Esophagus squamous epithelium (tissue), 5 donors: ENCODE measurements around the gene VRK1. TPM values are rescaled to one million over a fixed set of nuclear protein-coding genes. Genes with fewer than 3 reads are reported as not detected.
"Not testable (repeated sequence)": the region's sequence is repeated elsewhere in the genome, so short reads cannot be mapped to it uniquely, and the experiment has no call there.

Source experiments
- DNase-seq: peaks from one replicate; lab custom pipeline; 2025; lab: John Stamatoyannopoulos, UW
- H3K27ac ChIP-seq, 4 donors: fragments of 200-600 bp; sonication (generic); one replicate each; pipeline ENCODE4 v1.5.1; 2016 to 2019; ENCODE audit warnings: mild to moderate bottlenecking in 1 of 4
- H3K27me3 ChIP-seq, 4 donors: fragments of 200-600 bp; sonication (generic); 1 replicate in 3 of 4; 2 replicates in 1 of 4; pipeline versions ENCODE4 v1.5.1 to v1.6.0; 2017 to 2021; ENCODE audit warnings: antibody characterized with exemption in 1 of 4
- H3K36me3 ChIP-seq, 3 donors: fragments of 200-600 bp; sonication (generic); one replicate each; pipeline ENCODE4 v1.5.1; 2016 to 2019
- H3K4me1 ChIP-seq, 3 donors: fragments of 200-600 bp; sonication (generic); one replicate each; pipeline ENCODE4 v1.5.1; 2017 to 2019
- H3K4me3 ChIP-seq, 4 donors: fragments of 200-600 bp; sonication (generic); 1 replicate in 3 of 4; 2 replicates in 1 of 4; pipeline ENCODE4 v1.5.1; 2016 to 2019; ENCODE audit warnings: mild to moderate bottlenecking in 2 of 4, moderate library complexity in 1 of 4
- H3K9me3 ChIP-seq, 3 donors: fragments of 200-600 bp; sonication (generic); one replicate each; pipeline ENCODE4 v1.5.1; 2016 to 2019
- POLR2A ChIP-seq, 4 donors: fragments of 450-650 bp; IDR thresholded peaks; one replicate each; pipeline ENCODE4 v1.6.1; 2017; ENCODE audit warnings: antibody characterized with exemption in 4 of 4, mild to moderate bottlenecking in 4 of 4, moderate library complexity in 3 of 4
- WGBS, 2 donors: methylation state at CpG; one replicate each; pipeline ENCODE4 v1.1.5; 2018; 5-methylcytosine and 5-hydroxymethylcytosine counted together
- intact Hi-C: fragments of 100-400 bp; cut with DNase I; formaldehyde crosslinking; loops from one replicate; pipeline ENCODE4 v1.15.0; 2022
- total RNA-seq, 4 donors: library from RNA; depleted of rRNA; stranded (reverse); fragments of >200 nt; gene quantifications; one replicate each; pipeline ENCODE4 v1.1.0, GENCODE V29; 2016
- TF ChIP-seq, protein P1 (sequence below), 6 experiments: fragments of 450-650 bp in 4 of 6; fragments of 200-600 bp in 2 of 6; sonication (generic) in 2 of 6; IDR thresholded peaks; one replicate each; pipeline ENCODE4 v1.5.1; 2016 to 2019; ENCODE audit warnings: antibody characterized with exemption in 6 of 6, mild to moderate bottlenecking in 4 of 6, moderate library complexity in 4 of 6
- donor health status: DM: yes; HTN: yes; CAD: no.

VRK1 gene
- total RNA-seq, 4 donors from 2014 or later = 14.4 to 32.6 (median 25.3) TPM

DNA sequence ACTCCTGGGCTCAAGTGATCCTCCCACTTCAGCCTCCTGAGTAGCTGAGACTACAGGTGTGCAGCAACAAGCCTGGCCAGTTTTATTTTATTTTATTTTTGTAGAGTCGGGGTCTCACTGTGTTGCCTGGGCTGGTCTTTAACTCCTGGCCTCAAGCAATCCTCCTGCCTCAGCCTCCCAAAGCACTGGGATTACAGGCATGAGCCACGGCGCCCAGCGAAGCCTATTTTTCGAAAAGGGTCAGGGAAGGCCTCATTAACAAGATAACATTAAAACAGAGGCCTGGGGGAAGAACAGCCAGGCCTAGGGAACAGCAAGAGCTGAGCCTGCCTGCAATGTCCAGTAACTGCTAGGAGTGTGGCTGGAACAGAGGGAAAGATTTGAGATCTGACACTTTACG is 36.1 kb upstream of the VRK1 start:
- Histone ChIP-seq H3K27me3 (peaks cover 0 to 18% (median 0%) of the 10 kb centered on the region in 4 donors), H3K27ac (no peak overlapping the region), H3K9me3 (no peaks in the 10 kb centered on the region), H3K4me3 (no peak overlapping the region), H3K4me1 (no peaks in the 10 kb centered on the region), H3K36me3 (no peaks in the 10 kb centered on the region)
- DNase-seq = no peak
- WGBS, 2 donors = 77 to 86% methylated on average over 2 to 6 of the region's 6 CpGs
- intact Hi-C loops = no loop called here
- TF ChIP-seq POLR2A (IDR thresholded peaks at IDR 0.05) = no peak
- TF ChIP-seq, protein P1, sequence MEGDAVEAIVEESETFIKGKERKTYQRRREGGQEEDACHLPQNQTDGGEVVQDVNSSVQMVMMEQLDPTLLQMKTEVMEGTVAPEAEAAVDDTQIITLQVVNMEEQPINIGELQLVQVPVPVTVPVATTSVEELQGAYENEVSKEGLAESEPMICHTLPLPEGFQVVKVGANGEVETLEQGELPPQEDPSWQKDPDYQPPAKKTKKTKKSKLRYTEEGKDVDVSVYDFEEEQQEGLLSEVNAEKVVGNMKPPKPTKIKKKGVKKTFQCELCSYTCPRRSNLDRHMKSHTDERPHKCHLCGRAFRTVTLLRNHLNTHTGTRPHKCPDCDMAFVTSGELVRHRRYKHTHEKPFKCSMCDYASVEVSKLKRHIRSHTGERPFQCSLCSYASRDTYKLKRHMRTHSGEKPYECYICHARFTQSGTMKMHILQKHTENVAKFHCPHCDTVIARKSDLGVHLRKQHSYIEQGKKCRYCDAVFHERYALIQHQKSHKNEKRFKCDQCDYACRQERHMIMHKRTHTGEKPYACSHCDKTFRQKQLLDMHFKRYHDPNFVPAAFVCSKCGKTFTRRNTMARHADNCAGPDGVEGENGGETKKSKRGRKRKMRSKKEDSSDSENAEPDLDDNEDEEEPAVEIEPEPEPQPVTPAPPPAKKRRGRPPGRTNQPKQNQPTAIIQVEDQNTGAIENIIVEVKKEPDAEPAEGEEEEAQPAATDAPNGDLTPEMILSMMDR (IDR thresholded peaks at IDR 0.05) = no peak

DNA sequence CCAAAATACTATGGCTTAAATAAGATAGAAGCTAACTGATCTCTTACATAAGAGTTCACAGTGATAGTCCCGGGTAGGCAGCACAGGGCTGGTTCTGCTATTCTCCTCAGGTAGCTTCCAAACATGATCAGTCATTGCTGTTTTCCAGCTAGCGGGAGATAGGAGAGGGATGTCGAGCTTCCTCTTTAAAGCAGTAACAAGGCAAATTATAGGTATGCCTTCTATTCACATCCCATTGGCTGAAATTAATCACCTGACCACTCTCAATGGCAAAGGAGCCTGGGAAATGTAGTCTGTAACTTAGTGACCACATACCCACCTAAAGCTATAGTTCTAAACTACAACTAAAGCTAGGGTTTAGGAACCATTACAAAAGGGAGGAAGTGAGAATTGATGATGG is 34.5 kb upstream of the VRK1 start:
- no peak for DNase-seq
- H3K4me1 ChIP-seq = no peaks in the 10 kb centered on the region
- intact Hi-C loops = no loop called here
- WGBS, 2 donors = 0 to 12% methylated on average over 3 of the region's 3 CpGs
- TF ChIP-seq POLR2A (IDR thresholded peaks at IDR 0.05) = no peak
- TF ChIP-seq, protein P1 (IDR thresholded peaks at IDR 0.05) = no peak
- peaks cover 0 to 5% (median 0%) of the 10 kb centered on the region in 4 donors for H3K27me3 ChIP-seq
- H3K36me3 ChIP-seq = no peaks in the 10 kb centered on the region
- H3K4me3 ChIP-seq = no peak overlapping the region
- H3K27ac ChIP-seq = no peak overlapping the region
- H3K9me3 ChIP-seq = no peaks in the 10 kb centered on the region

DNA sequence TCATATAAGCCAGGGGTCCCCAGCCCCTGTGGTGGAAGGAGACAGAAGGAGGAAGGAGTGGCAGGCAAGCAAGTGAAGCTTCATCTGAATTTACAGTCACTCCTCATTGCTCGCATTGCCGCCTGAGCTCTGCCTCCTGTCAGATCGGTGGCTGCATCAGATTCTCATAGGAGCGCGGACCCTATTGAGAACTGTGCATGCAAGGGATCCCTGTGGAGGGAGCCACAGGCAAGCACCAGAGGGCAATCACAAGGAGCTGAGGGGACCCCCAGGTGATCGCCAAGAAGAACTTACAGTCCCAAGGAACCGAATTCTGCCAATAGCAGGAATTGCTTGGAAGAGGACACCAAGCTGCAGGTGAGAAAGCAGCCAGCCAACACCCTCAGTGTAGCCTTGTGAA is 33.2 kb upstream of the VRK1 start:
- DNase-seq = no peak
- no peaks in the 10 kb centered on the region for H3K9me3 ChIP-seq
- no peaks in the 10 kb centered on the region for H3K36me3 ChIP-seq
- H3K4me1 ChIP-seq = no peaks in the 10 kb centered on the region
- WGBS, 2 donors = 73 to 89% methylated on average over 4 to 6 of the region's 7 CpGs
- intact Hi-C loops = no loop called here
- no peak overlapping the region for H3K27ac ChIP-seq
- TF ChIP-seq, protein P1 (IDR thresholded peaks at IDR 0.05) = no peak
- TF ChIP-seq POLR2A (IDR thresholded peaks at IDR 0.05) = no peak
- no peak overlapping the region for H3K4me3 ChIP-seq
- peaks cover 0 to 8% (median 0%) of the 10 kb centered on the region in 4 donors for H3K27me3 ChIP-seq

DNA sequence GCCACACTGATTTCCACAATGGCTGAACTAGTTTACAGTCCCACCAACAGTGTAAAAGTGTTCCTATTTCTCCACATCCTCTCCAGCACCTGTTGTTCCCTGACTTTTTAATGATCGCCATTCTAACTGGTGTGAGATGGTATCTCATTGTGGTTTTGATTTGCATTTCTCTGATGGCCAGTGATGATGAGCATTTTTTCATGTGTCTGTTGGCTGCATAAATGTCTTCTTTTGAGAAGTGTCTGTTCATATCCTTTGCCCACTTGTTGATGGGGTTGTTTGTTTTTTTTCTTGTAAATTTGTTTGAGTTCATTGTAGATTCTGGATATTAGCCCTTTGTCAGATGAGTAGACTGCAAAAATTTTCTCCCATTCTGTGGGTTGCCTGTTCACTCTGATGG is 32.0 kb upstream of the VRK1 start:
- H3K27ac ChIP-seq, intact Hi-C loops, H3K36me3 ChIP-seq, H3K4me3 ChIP-seq, H3K9me3 ChIP-seq, DNase-seq, H3K4me1 ChIP-seq: not testable (repeated sequence)
- peaks cover 0 to 19% (median 0%) of the 10 kb centered on the region in 4 donors for H3K27me3 ChIP-seq
- WGBS, 2 donors = no CpG with 5 or more reads among the region's 1 CpG

DNA sequence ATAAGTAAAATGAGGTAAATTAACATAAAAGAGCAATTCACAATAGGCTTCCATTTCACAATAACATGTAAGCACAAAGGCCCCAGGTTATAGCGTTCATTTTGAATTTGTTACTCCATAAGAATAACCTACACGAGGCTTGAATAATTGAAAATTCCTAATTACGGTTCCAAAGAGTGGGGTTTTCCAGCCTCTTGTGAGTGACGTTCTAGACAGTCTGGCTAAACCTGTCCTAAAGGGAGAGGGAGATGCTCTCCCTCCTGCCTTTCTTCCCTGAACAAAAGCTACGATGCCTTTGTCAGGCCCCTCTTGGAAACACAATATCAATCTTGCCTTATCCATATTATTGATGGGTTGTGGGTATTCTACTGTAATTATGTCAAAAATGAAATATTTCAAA is 24.3 kb upstream of the VRK1 start:
- no peaks in the 10 kb centered on the region for H3K9me3 ChIP-seq
- TF ChIP-seq POLR2A (IDR thresholded peaks at IDR 0.05) = no peak
- TF ChIP-seq, protein P1 (IDR thresholded peaks at IDR 0.05) = no peak
- no peak for DNase-seq
- H3K27ac ChIP-seq = no peak overlapping the region
- no peaks in the 10 kb centered on the region for H3K4me1 ChIP-seq
- H3K4me3 ChIP-seq = no peak overlapping the region
- peaks cover 0 to 28% (median 0%) of the 10 kb centered on the region in 4 donors for H3K27me3 ChIP-seq
- no peaks in the 10 kb centered on the region for H3K36me3 ChIP-seq
- intact Hi-C loops = no loop called here
- WGBS, 2 donors = 62% methylated on average over 5 of the region's 5 CpGs

DNA sequence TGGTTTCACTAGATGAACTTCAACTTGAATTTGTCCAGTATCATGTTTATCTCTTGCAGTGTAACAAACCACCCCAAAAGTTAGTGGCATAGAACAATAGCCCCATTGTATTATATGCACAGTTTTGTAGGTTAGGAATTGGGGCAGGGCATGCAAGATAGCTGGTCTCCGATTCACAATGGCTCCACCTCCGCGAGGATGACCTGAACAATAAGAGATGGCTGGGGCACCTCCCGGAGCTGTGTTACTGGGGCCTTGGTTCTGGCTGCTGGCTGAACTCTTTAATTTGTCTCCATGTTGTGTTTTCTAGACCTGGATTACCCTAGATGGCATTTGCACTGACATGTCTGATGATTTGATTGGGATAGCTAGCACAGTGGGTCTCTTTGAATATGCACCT is 20.4 kb upstream of the VRK1 start:
- DNase-seq = no peak
- no peak overlapping the region for H3K4me3 ChIP-seq
- peaks cover 0 to 2% (median 0%) of the 10 kb centered on the region in 4 donors for H3K27me3 ChIP-seq
- H3K36me3 ChIP-seq = no peaks in the 10 kb centered on the region
- WGBS, 2 donors = 83 to 84% methylated on average over 3 to 4 of the region's 4 CpGs
- no peaks in the 10 kb centered on the region for H3K4me1 ChIP-seq
- no peak for TF ChIP-seq POLR2A (IDR thresholded peaks at IDR 0.05)
- TF ChIP-seq, protein P1 (IDR thresholded peaks at IDR 0.05) = no peak
- intact Hi-C loops = no loop called here
- no peak overlapping the region for H3K27ac ChIP-seq
- H3K9me3 ChIP-seq = no peaks in the 10 kb centered on the region
